Neural cell (in vitro differentiated cells): Measurements from ENCODE around the gene ATP2A2. TPM values are rescaled to one million over a fixed set of nuclear protein-coding genes. Genes with fewer than 3 reads are reported as not detected.

Source experiments
- H2AFZ ChIP-seq: fragments of 200-600, 300-800 bp; sonication (generic), shearing (Covaris generic); 2 replicates; pipeline ENCODE4 v1.6.0; 2014; ENCODE audit warnings: low read depth, mild to moderate bottlenecking, antibody characterized with exemption, low read length, moderate library complexity
- H3F3A ChIP-seq: fragments of 200-600 bp; shearing (Covaris generic); 2 replicates; pipeline ENCODE4 v1.6.1; 2016; ENCODE audit warnings: mild to moderate bottlenecking, moderate library complexity, mixed read lengths, antibody characterized with exemption, low read length; ENCODE audit not compliant: insufficient read depth, poor library complexity, severe bottlenecking
- H3K27ac ChIP-seq: fragments of 200-600, 300-800 bp; sonication (generic), shearing (Covaris generic); 2 replicates; pipeline ENCODE4 v1.5.1; 2014; ENCODE audit warnings: mild to moderate bottlenecking, low read length, moderate library complexity
- H3K27me3 ChIP-seq: fragments of 300-800, 200-600 bp; sonication (generic), shearing (Covaris generic); 2 replicates; pipeline ENCODE4 v1.6.0; 2014; ENCODE audit warnings: mild to moderate bottlenecking, low read depth, low read length, moderate library complexity; ENCODE audit not compliant: insufficient read depth
- H3K36me3 ChIP-seq: fragments of 300-800, 200-600 bp; sonication (generic), shearing (Covaris generic); 2 replicates; pipeline ENCODE4 v1.5.1; 2014; ENCODE audit warnings: mild to moderate bottlenecking, antibody characterized with exemption, low read length, moderate library complexity; ENCODE audit not compliant: insufficient read depth
- H3K4me2 ChIP-seq: fragments of 300-800, 200-600 bp; sonication (generic), shearing (Covaris generic); 2 replicates; pipeline ENCODE4 v1.6.0; 2014; ENCODE audit warnings: mild to moderate bottlenecking, low read length
- H3K4me3 ChIP-seq: fragments of 300-800, 200-600 bp; sonication (generic), shearing (Covaris generic); 2 replicates; pipeline ENCODE4 v1.5.1; 2014; ENCODE audit warnings: mild to moderate bottlenecking, low read length, moderate library complexity
- H3K79me2 ChIP-seq: fragments of 200-600 bp; shearing (Covaris generic); replicated peaks from 2 replicates; pipeline ENCODE4 v1.6.0; 2014; ENCODE audit warnings: mild to moderate bottlenecking, low read length, moderate library complexity; ENCODE audit not compliant: insufficient read depth
- H3K9ac ChIP-seq: fragments of 300-800, 200-600 bp; sonication (generic), shearing (Covaris generic); 2 replicates; pipeline ENCODE4 v1.6.1; 2016; ENCODE audit warnings: mild to moderate bottlenecking, low read length, mixed read lengths
- H3K9me2 ChIP-seq: fragments of 200-600 bp; shearing (Covaris generic); 2 replicates; pipeline ENCODE4 v1.6.1; 2016; ENCODE audit warnings: mild to moderate bottlenecking, low read length, mixed read lengths; ENCODE audit not compliant: insufficient read depth
- H3K9me3 ChIP-seq: fragments of 200-600, 300-800 bp; sonication (generic), shearing (Covaris generic); 2 replicates; pipeline ENCODE4 v1.6.1; 2016; ENCODE audit warnings: mild to moderate bottlenecking, mixed run types, low read length, moderate library complexity, mixed read lengths
- H4K20me1 ChIP-seq: fragments of 200-600 bp; shearing (Covaris generic); 2 replicates; pipeline ENCODE4 v1.6.1; 2016; ENCODE audit warnings: mild to moderate bottlenecking, mixed run types; ENCODE audit not compliant: insufficient read depth
- EP300 ChIP-seq: fragments of 450-650 bp; conservative IDR thresholded peaks from 2 replicates; pipeline ENCODE4 v1.6.1; 2014; ENCODE audit warnings: antibody characterized with exemption, mild to moderate bottlenecking, moderate library complexity; ENCODE audit not compliant: poor library complexity, severe bottlenecking
- EZH2 ChIP-seq: fragments of 200-600, 300-800 bp; shearing (Covaris generic), sonication (generic); IDR thresholded peaks from 2 replicates; pipeline ENCODE4 v1.6.1; 2014; ENCODE audit warnings: antibody characterized with exemption, low read length, borderline replicate concordance, mild to moderate bottlenecking; ENCODE audit not compliant: insufficient read depth, poor library complexity, severe bottlenecking
- MXI1 ChIP-seq: fragments of 450-650 bp; conservative IDR thresholded peaks from 2 replicates; pipeline ENCODE4 v1.6.1; 2014; ENCODE audit warnings: antibody characterized with exemption, mild to moderate bottlenecking; ENCODE audit not compliant: poor library complexity, severe bottlenecking
- POLR2AphosphoS5 ChIP-seq: IDR thresholded peaks from 2 replicates; pipeline ENCODE4 v1.6.1; 2012
- RAD21 ChIP-seq: fragments of 450-650 bp; conservative IDR thresholded peaks from 2 replicates; pipeline ENCODE4 v1.6.1; 2014; ENCODE audit warnings: antibody characterized with exemption, mild to moderate bottlenecking, moderate library complexity
- SMC3 ChIP-seq: fragments of 450-650 bp; conservative IDR thresholded peaks from 2 replicates; pipeline ENCODE4 v1.6.1; 2014; ENCODE audit warnings: antibody characterized with exemption, mild to moderate bottlenecking, moderate library complexity; ENCODE audit not compliant: poor library complexity
- TAF1 ChIP-seq: IDR thresholded peaks from 2 replicates; pipeline ENCODE4 v1.6.1; 2012; ENCODE audit warnings: low read depth
- polyA plus RNA-seq: library from polyadenylated mRNA; depleted of rRNA; stranded (reverse); fragments of >200 nt; gene quantifications from 2 replicates; pipeline ENCODE4 v1.2.3, GENCODE V29; 2014
- TF ChIP-seq, protein P1 (sequence below): IDR thresholded peaks from 2 replicates; pipeline ENCODE4 v1.6.1; 2012; ENCODE audit warnings: borderline replicate concordance
- TF ChIP-seq, protein P2 (sequence below): fragments of 450-650 bp; IDR thresholded peaks from 2 replicates; pipeline ENCODE4 v1.5.1; 2014; ENCODE audit warnings: antibody characterized with exemption, mild to moderate bottlenecking, moderate library complexity; ENCODE audit not compliant: poor library complexity, severe bottlenecking

ATP2A2 gene
- polyA plus RNA-seq, 1 donor from 2014 or later, result 49.0 TPM

GRCh38 chr12:110311903-110312302, 30.9 kb downstream of the ATP2A2 start:
- H3K4me3 ChIP-seq, result no peak overlapping the region
- no peaks in the 10 kb centered on the region for H3K9me3 ChIP-seq
- H3K36me3 ChIP-seq, result no peaks in the 10 kb centered on the region
- no peak overlapping the region for H3K4me2 ChIP-seq
- TF ChIP-seq EZH2, result no peak
- no peak for TF ChIP-seq EP300
- TF ChIP-seq SMC3, result no peak
- TF ChIP-seq, protein P1, sequence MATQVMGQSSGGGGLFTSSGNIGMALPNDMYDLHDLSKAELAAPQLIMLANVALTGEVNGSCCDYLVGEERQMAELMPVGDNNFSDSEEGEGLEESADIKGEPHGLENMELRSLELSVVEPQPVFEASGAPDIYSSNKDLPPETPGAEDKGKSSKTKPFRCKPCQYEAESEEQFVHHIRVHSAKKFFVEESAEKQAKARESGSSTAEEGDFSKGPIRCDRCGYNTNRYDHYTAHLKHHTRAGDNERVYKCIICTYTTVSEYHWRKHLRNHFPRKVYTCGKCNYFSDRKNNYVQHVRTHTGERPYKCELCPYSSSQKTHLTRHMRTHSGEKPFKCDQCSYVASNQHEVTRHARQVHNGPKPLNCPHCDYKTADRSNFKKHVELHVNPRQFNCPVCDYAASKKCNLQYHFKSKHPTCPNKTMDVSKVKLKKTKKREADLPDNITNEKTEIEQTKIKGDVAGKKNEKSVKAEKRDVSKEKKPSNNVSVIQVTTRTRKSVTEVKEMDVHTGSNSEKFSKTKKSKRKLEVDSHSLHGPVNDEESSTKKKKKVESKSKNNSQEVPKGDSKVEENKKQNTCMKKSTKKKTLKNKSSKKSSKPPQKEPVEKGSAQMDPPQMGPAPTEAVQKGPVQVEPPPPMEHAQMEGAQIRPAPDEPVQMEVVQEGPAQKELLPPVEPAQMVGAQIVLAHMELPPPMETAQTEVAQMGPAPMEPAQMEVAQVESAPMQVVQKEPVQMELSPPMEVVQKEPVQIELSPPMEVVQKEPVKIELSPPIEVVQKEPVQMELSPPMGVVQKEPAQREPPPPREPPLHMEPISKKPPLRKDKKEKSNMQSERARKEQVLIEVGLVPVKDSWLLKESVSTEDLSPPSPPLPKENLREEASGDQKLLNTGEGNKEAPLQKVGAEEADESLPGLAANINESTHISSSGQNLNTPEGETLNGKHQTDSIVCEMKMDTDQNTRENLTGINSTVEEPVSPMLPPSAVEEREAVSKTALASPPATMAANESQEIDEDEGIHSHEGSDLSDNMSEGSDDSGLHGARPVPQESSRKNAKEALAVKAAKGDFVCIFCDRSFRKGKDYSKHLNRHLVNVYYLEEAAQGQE, result no peak
- no peak for TF ChIP-seq MXI1
- TF ChIP-seq POLR2AphosphoS5, result no peak
- no peak for TF ChIP-seq TAF1
- TF ChIP-seq, protein P2, sequence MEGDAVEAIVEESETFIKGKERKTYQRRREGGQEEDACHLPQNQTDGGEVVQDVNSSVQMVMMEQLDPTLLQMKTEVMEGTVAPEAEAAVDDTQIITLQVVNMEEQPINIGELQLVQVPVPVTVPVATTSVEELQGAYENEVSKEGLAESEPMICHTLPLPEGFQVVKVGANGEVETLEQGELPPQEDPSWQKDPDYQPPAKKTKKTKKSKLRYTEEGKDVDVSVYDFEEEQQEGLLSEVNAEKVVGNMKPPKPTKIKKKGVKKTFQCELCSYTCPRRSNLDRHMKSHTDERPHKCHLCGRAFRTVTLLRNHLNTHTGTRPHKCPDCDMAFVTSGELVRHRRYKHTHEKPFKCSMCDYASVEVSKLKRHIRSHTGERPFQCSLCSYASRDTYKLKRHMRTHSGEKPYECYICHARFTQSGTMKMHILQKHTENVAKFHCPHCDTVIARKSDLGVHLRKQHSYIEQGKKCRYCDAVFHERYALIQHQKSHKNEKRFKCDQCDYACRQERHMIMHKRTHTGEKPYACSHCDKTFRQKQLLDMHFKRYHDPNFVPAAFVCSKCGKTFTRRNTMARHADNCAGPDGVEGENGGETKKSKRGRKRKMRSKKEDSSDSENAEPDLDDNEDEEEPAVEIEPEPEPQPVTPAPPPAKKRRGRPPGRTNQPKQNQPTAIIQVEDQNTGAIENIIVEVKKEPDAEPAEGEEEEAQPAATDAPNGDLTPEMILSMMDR, result no peak
- no peak overlapping the region for H3K27ac ChIP-seq
- H3F3A ChIP-seq, result no peaks in the 10 kb centered on the region
- H2AFZ ChIP-seq, result no peak overlapping the region
- H3K9me2 ChIP-seq, result no peaks in the 10 kb centered on the region
- no peaks in the 10 kb centered on the region for H4K20me1 ChIP-seq
- no peaks in the 10 kb centered on the region for H3K27me3 ChIP-seq
- H3K79me2 ChIP-seq, result peaks cover 56% of the 10 kb centered on the region
- H3K9ac ChIP-seq, result no peak overlapping the region

GRCh38 chr12:110312581-110313360, 31.7 kb downstream of the ATP2A2 start:
- Histone ChIP-seq H2AFZ (no peak overlapping the region), H3K27ac (no peak overlapping the region), H3K4me3 (no peak overlapping the region), H3K9me2 (no peaks in the 10 kb centered on the region), H3K79me2 (peaks cover 48% of the 10 kb centered on the region), H4K20me1 (no peaks in the 10 kb centered on the region), H3K9me3 (no peaks in the 10 kb centered on the region), H3K9ac (no peak overlapping the region), H3K27me3 (no peaks in the 10 kb centered on the region), H3K36me3 (no peaks in the 10 kb centered on the region), H3K4me2 (no peak overlapping the region), H3F3A (no peaks in the 10 kb centered on the region)
- TF ChIP-seq RAD21, result no peak
- TF ChIP-seq TAF1, result no peak
- no peak for TF ChIP-seq MXI1
- TF ChIP-seq EZH2, result no peak
- TF ChIP-seq, protein P1, result no peak
- TF ChIP-seq, protein P2, result no peak
- TF ChIP-seq EP300, result no peak
- no peak for TF ChIP-seq POLR2AphosphoS5
- no peak for TF ChIP-seq SMC3
